Measurements from ENCODE around the gene SYCP2.

- TF ChIP-seq POLR2A (IDR thresholded peaks at IDR 0.05; ENCODE audit: low read length) (no peak), GATA1 (IDR thresholded peaks at IDR 0.05; ENCODE audit: low read depth, low read length) (no peak)
Measured at GRCh38 chr20:59817406-59817805, 116.0 kb downstream of the SYCP2 start.

All from erythroblast (primary cell).